MCF 10A (cell line): ENCODE results near the gene ACTR3. TPM values are rescaled to one million over a fixed set of nuclear protein-coding genes. Genes with fewer than 3 reads are reported as not detected.

ENCODE experiments used
- BruUV-seq: library from RNA; stranded (reverse); fragments of 400-500 nt; replicated peaks from 2 replicates; lab custom pipeline; 2021; lab: Mats Ljungman, UMichigan
- CTCF ChIA-PET: fragments of 300-600 bp; sonication (Branson Sonifier 250); formaldehyde crosslinking; extraction: SDS; loops from one replicate; lab custom pipeline; 2021; ENCODE audit warnings: antibody characterized with exemption, inconsistent platforms; lab: Yijun Ruan, JAX
- POLR2A ChIA-PET: fragments of 300-600, 350-650 bp; sonication (Branson Sonifier 250); formaldehyde crosslinking; extraction: SDS; loops from one replicate; lab custom pipeline; 2020; ENCODE audit warnings: antibody characterized with exemption, inconsistent platforms; lab: Yijun Ruan, JAX
- DNase-seq: peaks from one replicate; pipeline ENCODE4 v3.0.0-alpha.2; 2018; ENCODE audit not compliant: unreplicated experiment
- H3K27ac Mint-ChIP-seq: one replicate; pipeline ENCODE4 v1.8.0; 2022; ENCODE audit warnings: mild to moderate bottlenecking, low read depth, mixed read lengths; ENCODE audit not compliant: unreplicated experiment
- H3K27me3 Mint-ChIP-seq: one replicate; pipeline ENCODE4 v1.8.0; 2022; ENCODE audit warnings: mixed read lengths; ENCODE audit not compliant: insufficient read depth, unreplicated experiment
- H3K36me3 Mint-ChIP-seq: one replicate; pipeline ENCODE4 v1.8.0; 2022; ENCODE audit warnings: mild to moderate bottlenecking, moderate library complexity, mixed read lengths; ENCODE audit not compliant: insufficient read depth, unreplicated experiment
- H3K4me1 Mint-ChIP-seq: one replicate; pipeline ENCODE4 v1.8.0; 2022; ENCODE audit warnings: mixed read lengths; ENCODE audit not compliant: insufficient read depth, unreplicated experiment
- H3K4me3 Mint-ChIP-seq: one replicate; pipeline ENCODE4 v1.8.0; 2022; ENCODE audit warnings: mild to moderate bottlenecking, moderate library complexity, mixed read lengths; ENCODE audit not compliant: unreplicated experiment
- H3K9me3 Mint-ChIP-seq: one replicate; pipeline ENCODE4 v1.8.0; 2022; ENCODE audit warnings: mixed read lengths; ENCODE audit not compliant: unreplicated experiment
- CTCF ChIP-seq: fragments of 200-600 bp; IDR thresholded peaks from one replicate; pipeline ENCODE4 v1.8.0; 2022; ENCODE audit warnings: antibody characterized with exemption, mild to moderate bottlenecking; ENCODE audit not compliant: unreplicated experiment
- intact Hi-C: fragments of 100-400 bp; cut with micrococcal nuclease; formaldehyde crosslinking; loops from 2 replicates; pipeline ENCODE4 v1.14.1; 2022
- total RNA-seq: library from RNA; stranded (reverse); gene quantifications from 2 replicates; pipeline ENCODE4 v1.2.3, GENCODE V29; 2022

Gene ACTR3
- total RNA-seq, 1 experiment from 2014 or later: 311 TPM

- CTCF ChIA-PET: interaction anchor here (0.7 kb wide), 1 partner anchor 43 kb away, joined by 3 read pairs; no protein-coding TSS in a partner anchor
- Mint-ChIP-seq H3K27me3 (no peaks in the 10 kb centered on the region), H3K9me3 (no peaks in the 10 kb centered on the region), H3K4me1 (no peaks in the 10 kb centered on the region), H3K4me3 (no peak overlapping the region), H3K27ac (no peak overlapping the region), H3K36me3 (peaks cover 25% of the 10 kb centered on the region)
- DNase-seq: no peak
- no TSS peak for BruUV-seq
- intact Hi-C loops: no loop called here
- no peak for TF ChIP-seq CTCF
- POLR2A ChIA-PET: interaction anchor here (0.6 kb wide), 1 partner anchor 12 kb away, joined by 4 read pairs; no protein-coding TSS in a partner anchor
These were observed 82.9 kb downstream of the ACTR3 start for GRCh38 chr2:113972766-113973165.

- no peak for TF ChIP-seq CTCF
- no TSS peak for BruUV-seq
- H3K36me3 Mint-ChIP-seq: peaks cover 25% of the 10 kb centered on the region
- ChIA-PET CTCF (no interaction called here), POLR2A (no interaction called here)
- H3K9me3 Mint-ChIP-seq: no peaks in the 10 kb centered on the region
- no peaks in the 10 kb centered on the region for H3K4me1 Mint-ChIP-seq
- no peak overlapping the region for H3K27ac Mint-ChIP-seq
- no peak overlapping the region for H3K4me3 Mint-ChIP-seq
- intact Hi-C loops: no loop called here
- no peak for DNase-seq
- no peaks in the 10 kb centered on the region for H3K27me3 Mint-ChIP-seq
These were observed 83.9 kb downstream of the ACTR3 start for GRCh38 chr2:113973810-113974209.

GRCh38 chr2:113974727-113975126 is 84.8 kb downstream of the ACTR3 start:
- H3K27ac Mint-ChIP-seq: no peak overlapping the region
- no peak for DNase-seq
- BruUV-seq: no TSS peak
- no peak for TF ChIP-seq CTCF
- no peaks in the 10 kb centered on the region for H3K9me3 Mint-ChIP-seq
- H3K27me3 Mint-ChIP-seq: no peaks in the 10 kb centered on the region
- no peaks in the 10 kb centered on the region for H3K4me1 Mint-ChIP-seq
- CTCF ChIA-PET: interaction anchor here (0.9 kb wide), 1 partner anchor 9 kb away, joined by 3 read pairs; no protein-coding TSS in a partner anchor
- H3K4me3 Mint-ChIP-seq: no peak overlapping the region
- POLR2A ChIA-PET: no interaction called here
- intact Hi-C loops: loop anchor here (5.0 kb wide), 1 partner anchor 228 kb away; no protein-coding TSS in a partner anchor
- peaks cover 25% of the 10 kb centered on the region for H3K36me3 Mint-ChIP-seq

- intact Hi-C loops: loop anchor here (5.0 kb wide), 1 partner anchor 226 kb away; no protein-coding TSS in a partner anchor
- no peak for DNase-seq
- TF ChIP-seq CTCF: no peak
- Mint-ChIP-seq H3K4me3 (no peak overlapping the region), H3K4me1 (peaks cover 6% of the 10 kb centered on the region), H3K9me3 (no peaks in the 10 kb centered on the region), H3K27ac (no peak overlapping the region), H3K36me3 (peaks cover 23% of the 10 kb centered on the region), H3K27me3 (no peaks in the 10 kb centered on the region)
- ChIA-PET CTCF (interaction anchor here (0.6 to 5.8 kb wide), 2 partner anchors 563 to 575 kb away, joined by 5 to 58 read pairs; no protein-coding TSS in a partner anchor), POLR2A (interaction anchor here (0.6 kb wide), 2 partner anchors 42 to 402 kb away, joined by 3 read pairs; no protein-coding TSS in a partner anchor)
- no TSS peak for BruUV-seq
These were observed 86.5 kb downstream of the ACTR3 start for GRCh38 chr2:113976277-113976928.
